HEK293 (cell line): ENCODE data around the gene NXT2.

Experiments
- CTCF ChIA-PET: fragments of 350-600 bp; formaldehyde crosslinking; extraction: SDS; loops from one replicate; lab custom pipeline; 2021; ENCODE audit warnings: antibody characterized with exemption; lab: Yijun Ruan, JAX
- POLR2A ChIA-PET: fragments of 300-600 bp; formaldehyde crosslinking; extraction: SDS; loops from one replicate; lab custom pipeline; 2020; ENCODE audit warnings: antibody characterized with exemption, inconsistent platforms; lab: Yijun Ruan, JAX
- H3K27ac ChIP-seq: fragments of 200-500 bp; sonication (Bioruptor generic); 2 replicates; pipeline ENCODE4 v1.5.1; 2014; ENCODE audit warnings: low read depth, low read length, control low read depth, inconsistent platforms; ENCODE audit errors: extremely low read depth
- H3K36me3 ChIP-seq, 2 experiments: fragments of 200-500 bp in 1 of 2; sonication (Bioruptor generic) in 1 of 2; 1 replicate in 1 of 2; 2 replicates in 1 of 2; pipeline ENCODE4 v1.5.1; 2014 to 2017; ENCODE audit warnings: inconsistent platforms in 2 of 2, low read length in 2 of 2; ENCODE audit not compliant: control insufficient read depth in 2 of 2, insufficient read depth in 1 of 2
- H3K4me1 ChIP-seq: fragments of 200-500 bp; sonication (Bioruptor generic); 2 replicates; pipeline ENCODE4 v1.5.1; 2014; ENCODE audit warnings: mild to moderate bottlenecking, low read length, inconsistent platforms; ENCODE audit not compliant: control insufficient read depth, insufficient read depth
- H3K4me3 ChIP-seq: 2 replicates; pipeline ENCODE4 v1.5.1; 2011; ENCODE audit warnings: low read depth, mild to moderate bottlenecking, control low read depth, low read length, moderate library complexity
- H3K9me3 ChIP-seq: fragments of 200-500 bp; sonication (Bioruptor generic); 2 replicates; pipeline ENCODE4 v1.5.1; 2014; ENCODE audit warnings: low read depth, low read length, inconsistent platforms; ENCODE audit not compliant: control insufficient read depth, insufficient read depth
- GFI1B ChIP-seq: fragments of 450-650 bp; formaldehyde crosslinking; IDR thresholded peaks from 2 replicates; pipeline ENCODE4 v1.5.1; 2016; ENCODE audit warnings: missing biosample characterization, missing genetic modification characterization
- PRDM1 ChIP-seq: fragments of 450-650 bp; formaldehyde crosslinking; IDR thresholded peaks from 2 replicates; pipeline ENCODE4; 2016; ENCODE audit warnings: missing biosample characterization, missing genetic modification characterization
- SP7 ChIP-seq: fragments of 450-650 bp; formaldehyde crosslinking; IDR thresholded peaks from 2 replicates; pipeline ENCODE4 v1.5.1; 2016; ENCODE audit warnings: missing biosample characterization, missing genetic modification characterization
- YY2 ChIP-seq: fragments of 450-650 bp; formaldehyde crosslinking; IDR thresholded peaks from 2 replicates; pipeline ENCODE4 v1.5.1; 2016; ENCODE audit warnings: missing biosample characterization, missing genetic modification characterization
- ZBTB48 ChIP-seq: fragments of 450-650 bp; formaldehyde crosslinking; IDR thresholded peaks from 2 replicates; pipeline ENCODE4 v1.5.1; 2016; ENCODE audit warnings: missing biosample characterization, missing genetic modification characterization
- ZBTB7A ChIP-seq: fragments of 450-650 bp; formaldehyde crosslinking; IDR thresholded peaks from 2 replicates; pipeline ENCODE4 v1.5.1; 2016; ENCODE audit warnings: low read depth, missing biosample characterization, missing genetic modification characterization
- ZNF138 ChIP-seq: fragments of 450-650 bp; formaldehyde crosslinking; IDR thresholded peaks from 2 replicates; pipeline ENCODE4 v1.5.1; 2016; ENCODE audit warnings: missing biosample characterization, missing genetic modification characterization, borderline replicate concordance
- ZNF175 ChIP-seq: fragments of 450-650 bp; formaldehyde crosslinking; IDR thresholded peaks from 2 replicates; pipeline ENCODE4 v1.5.1; 2016; ENCODE audit warnings: missing biosample characterization, missing genetic modification characterization
- ZNF202 ChIP-seq: fragments of 450-650 bp; formaldehyde crosslinking; IDR thresholded peaks from 2 replicates; pipeline ENCODE4 v1.5.1; 2016; ENCODE audit warnings: missing biosample characterization, missing genetic modification characterization, borderline replicate concordance
- ZNF266 ChIP-seq: fragments of 450-650 bp; formaldehyde crosslinking; IDR thresholded peaks from 2 replicates; pipeline ENCODE4 v1.5.1; 2016; ENCODE audit warnings: missing biosample characterization, missing genetic modification characterization, low read depth
- ZNF274 ChIP-seq, 2 experiments: fragments of 200-500 bp in 1 of 2; fragments of 450-650 bp in 1 of 2; sonication (Bioruptor generic) in 1 of 2; formaldehyde crosslinking in 1 of 2; IDR thresholded peaks; 2 replicates each; pipeline versions ENCODE4 v1.5.1 to v1.6.1; 2014 to 2016; ENCODE audit warnings: borderline replicate concordance in 1 of 2, inconsistent platforms in 1 of 2, low read length in 1 of 2, missing biosample characterization in 1 of 2, missing genetic modification characterization in 1 of 2
- ZNF292 ChIP-seq: fragments of 450-650 bp; formaldehyde crosslinking; IDR thresholded peaks from 2 replicates; pipeline ENCODE4 v1.5.1; 2016; ENCODE audit warnings: low read depth, missing biosample characterization, missing genetic modification characterization, borderline replicate concordance
- ZNF335 ChIP-seq: fragments of 450-650 bp; formaldehyde crosslinking; conservative IDR thresholded peaks from 2 replicates; pipeline ENCODE4 v1.5.1; 2016; ENCODE audit warnings: missing biosample characterization, missing genetic modification characterization
- ZNF366 ChIP-seq: fragments of 450-650 bp; formaldehyde crosslinking; conservative IDR thresholded peaks from 2 replicates; pipeline ENCODE4 v1.5.1; 2016; ENCODE audit warnings: missing biosample characterization, missing genetic modification characterization
- ZNF549 ChIP-seq: fragments of 450-650 bp; IDR thresholded peaks from 2 replicates; pipeline ENCODE4 v1.5.1; 2018; ENCODE audit warnings: missing biosample characterization, missing genetic modification characterization, mild to moderate bottlenecking, inconsistent platforms, moderate library complexity
- ZNF555 ChIP-seq: fragments of 450-650 bp; formaldehyde crosslinking; conservative IDR thresholded peaks from 2 replicates; pipeline ENCODE4 v1.5.1; 2017; ENCODE audit warnings: missing biosample characterization, mild to moderate bottlenecking, missing genetic modification characterization, inconsistent platforms
- ZNF560 ChIP-seq: fragments of 450-650 bp; formaldehyde crosslinking; IDR thresholded peaks from 2 replicates; pipeline ENCODE4 v1.5.1; 2017; ENCODE audit warnings: missing biosample characterization, missing genetic modification characterization, borderline replicate concordance
- ZNF701 ChIP-seq: fragments of 450-650 bp; formaldehyde crosslinking; IDR thresholded peaks from 2 replicates; pipeline ENCODE4 v1.5.1; 2016; ENCODE audit warnings: missing biosample characterization, missing genetic modification characterization
- ZNF76 ChIP-seq: fragments of 450-650 bp; formaldehyde crosslinking; IDR thresholded peaks from 2 replicates; pipeline ENCODE4; 2016; ENCODE audit warnings: low read depth, missing biosample characterization, missing genetic modification characterization, borderline replicate concordance
- ZNF776 ChIP-seq: fragments of 450-650 bp; formaldehyde crosslinking; IDR thresholded peaks from 2 replicates; pipeline ENCODE4 v1.5.0; 2017; ENCODE audit warnings: missing biosample characterization, missing genetic modification characterization, borderline replicate concordance
- TF ChIP-seq, protein P1 (sequence below): sonication (generic); formaldehyde crosslinking; IDR thresholded peaks from 2 replicates; pipeline ENCODE4 v1.8.1; 2022; ENCODE audit warnings: mild to moderate bottlenecking, moderate library complexity, missing genetic modification reagents
- TF ChIP-seq, protein P2 (sequence below): fragments of 450-650 bp; formaldehyde crosslinking; IDR thresholded peaks from 2 replicates; pipeline ENCODE4 v1.5.1; 2017; ENCODE audit warnings: missing biosample characterization, missing genetic modification characterization
- TF ChIP-seq, protein P3 (sequence below): fragments of 450-650 bp; formaldehyde crosslinking; IDR thresholded peaks from 2 replicates; pipeline ENCODE4 v1.5.1; 2016; ENCODE audit warnings: missing biosample characterization, missing genetic modification characterization
- TF ChIP-seq, protein P4 (sequence below): fragments of 450-650 bp; formaldehyde crosslinking; IDR thresholded peaks from 2 replicates; pipeline ENCODE4 v1.5.1; 2016; ENCODE audit warnings: missing biosample characterization, missing genetic modification characterization
- TF ChIP-seq, protein P5 (sequence below): fragments of 450-650 bp; formaldehyde crosslinking; IDR thresholded peaks from 2 replicates; pipeline ENCODE4 v1.5.1; 2016; ENCODE audit warnings: missing biosample characterization, missing genetic modification characterization

NXT2 gene

DNA sequence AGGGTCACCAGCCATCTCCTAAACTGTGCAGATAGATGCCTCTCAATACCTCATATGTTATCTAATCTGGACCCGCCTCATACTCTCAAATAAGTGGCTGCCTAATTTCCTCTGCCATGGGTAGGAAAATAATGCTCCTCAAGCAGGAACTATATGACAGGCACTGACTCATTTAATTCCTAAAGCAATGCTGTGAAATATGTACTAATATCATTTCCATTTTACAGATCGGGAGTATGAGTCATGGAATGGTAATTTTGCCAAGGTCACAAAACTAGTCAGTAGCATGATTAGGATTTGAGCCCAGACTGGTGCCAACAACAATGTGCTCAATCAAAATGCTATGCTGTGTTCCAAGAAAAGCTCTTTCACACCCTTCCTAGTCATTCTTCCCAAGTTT, 3.0 kb upstream of the NXT2 start (continued):
- TF ChIP-seq, protein P1, sequence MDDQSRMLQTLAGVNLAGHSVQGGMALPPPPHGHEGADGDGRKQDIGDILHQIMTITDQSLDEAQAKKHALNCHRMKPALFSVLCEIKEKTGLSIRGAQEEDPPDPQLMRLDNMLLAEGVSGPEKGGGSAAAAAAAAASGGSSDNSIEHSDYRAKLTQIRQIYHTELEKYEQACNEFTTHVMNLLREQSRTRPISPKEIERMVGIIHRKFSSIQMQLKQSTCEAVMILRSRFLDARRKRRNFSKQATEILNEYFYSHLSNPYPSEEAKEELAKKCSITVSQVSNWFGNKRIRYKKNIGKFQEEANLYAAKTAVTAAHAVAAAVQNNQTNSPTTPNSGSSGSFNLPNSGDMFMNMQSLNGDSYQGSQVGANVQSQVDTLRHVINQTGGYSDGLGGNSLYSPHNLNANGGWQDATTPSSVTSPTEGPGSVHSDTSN (CRISPR knock-in tag): no peak
- TF ChIP-seq ZNF292 (no peak), ZNF560 (tag by site-specific recombination) (no peak), ZNF274 (IDR thresholded peaks at IDR 0.05; ENCODE audit: low read length) (no peak), ZNF274 (tag by site-specific recombination; IDR thresholded peaks at IDR 0.05; ENCODE audit: borderline replicate concordance) (no peak), ZBTB48 (no peak), ZNF202 (tag by site-specific recombination) (no peak), YY2 (tag by site-specific recombination) (no peak), ZBTB7A (no peak), ZNF549 (tag by site-specific recombination) (no peak)

DNA sequence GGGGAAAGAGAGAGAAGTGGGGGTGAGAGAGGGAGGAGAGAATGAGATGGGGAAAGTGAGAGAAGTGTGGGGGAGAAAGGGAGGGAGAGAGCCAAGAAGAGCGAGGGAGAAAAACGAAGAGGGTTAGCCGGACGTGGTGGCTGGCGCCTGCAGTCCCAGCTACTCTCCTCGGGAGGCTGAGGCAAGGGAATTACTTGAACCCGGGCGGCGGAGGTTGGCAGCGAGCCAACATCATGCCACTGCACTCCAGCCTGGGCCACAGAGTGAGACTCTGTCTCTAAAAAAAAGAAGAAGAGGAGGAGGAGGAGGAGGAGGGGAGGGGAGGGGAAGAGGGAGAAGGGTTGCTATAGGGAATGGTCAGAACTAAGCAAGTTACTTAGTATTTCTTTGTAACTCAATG, 1.7 kb upstream of the NXT2 start:
- ChIA-PET CTCF (no interaction called here), POLR2A (no interaction called here)
- no peaks in the 10 kb centered on the region for H3K4me1 ChIP-seq

DNA sequence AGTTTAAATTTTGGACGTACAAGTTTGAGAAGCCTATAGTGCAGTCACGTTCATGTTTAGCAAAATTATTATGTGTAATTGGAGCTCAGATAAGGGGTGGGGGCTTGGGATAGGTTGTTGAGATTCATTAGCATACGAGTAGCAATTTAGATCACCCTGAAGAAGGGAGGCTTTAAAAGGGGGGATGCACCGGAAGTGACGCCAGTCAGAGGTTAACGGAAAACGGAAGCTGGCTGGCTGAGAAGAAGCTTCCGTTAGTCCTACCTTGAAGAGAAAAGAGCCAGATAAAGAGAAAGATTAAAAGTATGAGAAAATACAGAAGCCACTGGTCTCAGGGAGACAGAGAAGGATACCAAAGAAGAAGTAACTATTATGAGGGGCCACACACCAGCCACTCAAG, 1.1 kb upstream of the NXT2 start:
- H3K9me3 ChIP-seq: no peaks in the 10 kb centered on the region
- ChIA-PET POLR2A (no interaction called here), CTCF (no interaction called here)
- H3K27ac ChIP-seq: no peak overlapping the region
- TF ChIP-seq SP7 (tag by site-specific recombination): no peak
- H3K36me3 ChIP-seq: no peaks in the 10 kb centered on the region
- no peaks in the 10 kb centered on the region for H3K4me1 ChIP-seq
- H3K4me3 ChIP-seq: no peak overlapping the region

More for the DNA sequence above, 1.7 kb upstream of the NXT2 start:
- Histone ChIP-seq H3K27ac (no peak overlapping the region), H3K9me3 (no peaks in the 10 kb centered on the region), H3K36me3 (no peaks in the 10 kb centered on the region), H3K4me3 (no peak overlapping the region)
- TF ChIP-seq PRDM1 (tag by site-specific recombination) (peak; percentile 40; the same call in 1 of the 2 replicates), ZNF138 (no peak)

DNA sequence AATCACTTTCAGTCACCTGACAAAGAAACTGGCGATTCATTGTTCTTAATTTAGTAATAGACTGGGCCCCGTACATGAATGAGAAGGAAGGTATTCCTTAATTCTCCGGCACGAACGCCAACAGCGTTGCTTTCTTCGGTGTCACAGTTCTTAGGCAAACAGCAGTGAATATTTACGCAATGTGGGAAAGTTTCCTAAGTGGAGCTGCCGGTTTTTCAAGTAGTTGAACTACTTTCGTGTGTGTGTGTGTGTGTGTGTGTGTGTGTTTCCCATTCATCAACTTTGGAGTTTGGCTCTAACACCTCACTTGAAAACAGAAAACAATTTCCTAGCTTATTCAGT, 651 bp downstream of the NXT2 start:
- H3K9me3 ChIP-seq: no peaks in the 10 kb centered on the region
- peak overlapping the region; percentile 48 for H3K4me3 ChIP-seq
- POLR2A ChIA-PET: interaction anchor here (0.5 to 1.4 kb wide), 5 partner anchors 11 to 465 kb away, joined by 3 to 11 read pairs (median 5); partner anchors contain the start of gene TMEM164
- no peaks in the 10 kb centered on the region for H3K4me1 ChIP-seq
- CTCF ChIA-PET: interaction anchor here (1.0 to 3.1 kb wide), 2 partner anchors 95 to 320 kb away, joined by 3 to 9 read pairs; no protein-coding TSS in a partner anchor
- H3K36me3 ChIP-seq: no peaks in the 10 kb centered on the region
- no peak overlapping the region for H3K27ac ChIP-seq
- TF ChIP-seq, protein P2, sequence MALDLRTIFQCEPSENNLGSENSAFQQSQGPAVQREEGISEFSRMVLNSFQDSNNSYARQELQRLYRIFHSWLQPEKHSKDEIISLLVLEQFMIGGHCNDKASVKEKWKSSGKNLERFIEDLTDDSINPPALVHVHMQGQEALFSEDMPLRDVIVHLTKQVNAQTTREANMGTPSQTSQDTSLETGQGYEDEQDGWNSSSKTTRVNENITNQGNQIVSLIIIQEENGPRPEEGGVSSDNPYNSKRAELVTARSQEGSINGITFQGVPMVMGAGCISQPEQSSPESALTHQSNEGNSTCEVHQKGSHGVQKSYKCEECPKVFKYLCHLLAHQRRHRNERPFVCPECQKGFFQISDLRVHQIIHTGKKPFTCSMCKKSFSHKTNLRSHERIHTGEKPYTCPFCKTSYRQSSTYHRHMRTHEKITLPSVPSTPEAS (tag by site-specific recombination): peak; percentile 82; the same call in 1 of the 2 replicates
- TF ChIP-seq, protein P3, sequence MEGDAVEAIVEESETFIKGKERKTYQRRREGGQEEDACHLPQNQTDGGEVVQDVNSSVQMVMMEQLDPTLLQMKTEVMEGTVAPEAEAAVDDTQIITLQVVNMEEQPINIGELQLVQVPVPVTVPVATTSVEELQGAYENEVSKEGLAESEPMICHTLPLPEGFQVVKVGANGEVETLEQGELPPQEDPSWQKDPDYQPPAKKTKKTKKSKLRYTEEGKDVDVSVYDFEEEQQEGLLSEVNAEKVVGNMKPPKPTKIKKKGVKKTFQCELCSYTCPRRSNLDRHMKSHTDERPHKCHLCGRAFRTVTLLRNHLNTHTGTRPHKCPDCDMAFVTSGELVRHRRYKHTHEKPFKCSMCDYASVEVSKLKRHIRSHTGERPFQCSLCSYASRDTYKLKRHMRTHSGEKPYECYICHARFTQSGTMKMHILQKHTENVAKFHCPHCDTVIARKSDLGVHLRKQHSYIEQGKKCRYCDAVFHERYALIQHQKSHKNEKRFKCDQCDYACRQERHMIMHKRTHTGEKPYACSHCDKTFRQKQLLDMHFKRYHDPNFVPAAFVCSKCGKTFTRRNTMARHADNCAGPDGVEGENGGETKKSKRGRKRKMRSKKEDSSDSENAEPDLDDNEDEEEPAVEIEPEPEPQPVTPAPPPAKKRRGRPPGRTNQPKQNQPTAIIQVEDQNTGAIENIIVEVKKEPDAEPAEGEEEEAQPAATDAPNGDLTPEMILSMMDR (tag by site-specific recombination): no peak
- TF ChIP-seq ZNF175 (tag by site-specific recombination) (no peak), ZNF335 (tag by site-specific recombination) (peak; percentile 61; the same call in 1 of the 2 replicates), ZNF76 (tag by site-specific recombination) (no peak), ZNF701 (tag by site-specific recombination) (no peak), ZNF266 (tag by site-specific recombination) (no peak), ZNF776 (no peak), GFI1B (tag by site-specific recombination) (no peak), ZNF555 (tag by site-specific recombination) (no peak), PRDM1 (tag by site-specific recombination) (peak; percentile 91), ZNF366 (tag by site-specific recombination) (no peak)
- TF ChIP-seq, protein P4, sequence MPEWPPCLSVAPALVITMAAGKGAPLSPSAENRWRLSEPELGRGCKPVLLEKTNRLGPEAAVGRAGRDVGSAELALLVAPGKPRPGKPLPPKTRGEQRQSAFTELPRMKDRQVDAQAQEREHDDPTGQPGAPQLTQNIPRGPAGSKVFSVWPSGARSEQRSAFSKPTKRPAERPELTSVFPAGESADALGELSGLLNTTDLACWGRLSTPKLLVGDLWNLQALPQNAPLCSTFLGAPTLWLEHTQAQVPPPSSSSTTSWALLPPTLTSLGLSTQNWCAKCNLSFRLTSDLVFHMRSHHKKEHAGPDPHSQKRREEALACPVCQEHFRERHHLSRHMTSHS (tag by site-specific recombination): no peak
- TF ChIP-seq, protein P5, sequence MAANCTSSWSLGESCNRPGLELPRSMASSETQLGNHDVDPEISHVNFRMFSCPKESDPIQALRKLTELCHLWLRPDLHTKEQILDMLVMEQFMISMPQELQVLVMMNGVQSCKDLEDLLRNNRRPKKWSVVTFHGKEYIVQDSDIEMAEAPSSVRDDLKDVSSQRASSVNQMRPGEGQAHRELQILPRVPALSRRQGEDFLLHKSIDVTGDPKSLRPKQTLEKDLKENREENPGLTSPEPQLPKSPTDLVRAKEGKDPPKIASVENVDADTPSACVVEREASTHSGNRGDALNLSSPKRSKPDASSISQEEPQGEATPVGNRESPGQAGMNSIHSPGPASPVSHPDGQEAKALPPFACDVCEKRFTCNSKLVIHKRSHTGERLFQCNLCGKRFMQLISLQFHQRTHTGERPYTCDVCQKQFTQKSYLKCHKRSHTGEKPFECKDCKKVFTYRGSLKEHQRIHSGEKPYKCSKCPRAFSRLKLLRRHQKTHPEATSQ: no peak
